Heart right ventricle (tissue), 16 donors: ENCODE measurements around the gene NFAT5. TPM values are rescaled to one million over a fixed set of nuclear protein-coding genes. Genes with fewer than 3 reads are reported as not detected.
A peak's percentile ranks its signal among the peaks of the same experiment; 100 is the strongest.
"Not testable (repeated sequence)": the region's sequence is repeated elsewhere in the genome, so short reads cannot be mapped to it uniquely, and the experiment has no call there.

Source experiments
- ATAC-seq, 8 donors: fragments of 200-7000 bp; cut with Tn5 transposase; one replicate each; pipeline ENCODE4 v1.9.1; 2020; ENCODE audit warnings: mild to moderate bottlenecking in 8 of 8, moderate library complexity in 8 of 8, moderate number of reproducible peaks in 1 of 8
- DNase-seq, 2 donors: peaks; one replicate each; pipeline ENCODE4 v3.0.0-alpha.2; 2020
- H3K27ac ChIP-seq, 10 donors: fragments of 200-600 bp; sonication (generic) in 2 of 10; one replicate each; pipeline versions ENCODE4 v1.5.0 to v1.8.0; 2020 to 2022; ENCODE audit warnings: mild to moderate bottlenecking in 3 of 10
- H3K27me3 ChIP-seq, 7 donors: fragments of 200-600 bp; one replicate each; pipeline ENCODE4 v1.8.0; 2021 to 2022; ENCODE audit warnings: mild to moderate bottlenecking in 2 of 7
- H3K36me3 ChIP-seq, 9 donors: fragments of 200-600 bp; sonication (generic) in 1 of 9; one replicate each; pipeline versions ENCODE4 v1.5.0 to v1.8.0; 2020 to 2022; ENCODE audit warnings: mild to moderate bottlenecking in 2 of 9
- H3K4me1 ChIP-seq, 9 donors: fragments of 200-600 bp; sonication (generic) in 1 of 9; one replicate each; pipeline versions ENCODE4 v1.5.0 to v1.8.0; 2020 to 2022; ENCODE audit warnings: mild to moderate bottlenecking in 4 of 9
- H3K4me3 ChIP-seq, 10 donors: fragments of 200-600 bp; sonication (generic) in 2 of 10; one replicate each; pipeline versions ENCODE4 v1.5.0 to v1.8.0; 2020 to 2022; ENCODE audit warnings: mild to moderate bottlenecking in 7 of 10, moderate library complexity in 2 of 10
- H3K9me3 ChIP-seq, 11 donors: fragments of 200-600 bp in 10 of 11; sonication (generic) in 2 of 11; one replicate each; pipeline versions ENCODE4 v1.5.0 to v1.8.0; 2013 to 2022; ENCODE audit warnings: mild to moderate bottlenecking in 2 of 11, control low read depth in 1 of 11, moderate library complexity in 1 of 11
- CTCF ChIP-seq, 9 donors: fragments of 200-600 bp; sonication (generic) in 2 of 9; IDR thresholded peaks; one replicate each; pipeline versions ENCODE4 v1.5.0 to v1.8.0; 2021 to 2022; ENCODE audit warnings: antibody characterized with exemption in 9 of 9, mild to moderate bottlenecking in 5 of 9, moderate library complexity in 1 of 9
- WGBS, 2 donors: extraction: QIAGEN DNeasy Blood & Tissue Kit; methylation state at CpG; one replicate each; pipeline ENCODE4 v1.1.7; 2013; ENCODE audit warnings: inconsistent platforms in 1 of 2; 5-methylcytosine and 5-hydroxymethylcytosine counted together
- intact Hi-C, 10 donors: fragments of 100-400 bp; cut with DNase I; formaldehyde crosslinking; loops; one replicate each; pipeline versions ENCODE4 v1.11.1 to v1.14.2; 2022
- polyA plus RNA-seq, 2 donors: library from polyadenylated mRNA; stranded (reverse); fragments of 200-250 nt; gene quantifications; one replicate each; pipeline ENCODE4 v1.2.3, GENCODE V29; 2013
- total RNA-seq, 10 donors: library from RNA; stranded (reverse); fragmentation: NEBNext Ultra II Directional in 3 of 10; extraction: Animal tissue kit (Norgen Biotek cat#: 25700) in 3 of 10; gene quantifications; one replicate each; pipeline versions ENCODE4 v1.2.1 to v1.2.4, GENCODE V29; 2021 to 2023
- donor health status: Arrhythmogenic right ventricular cardiomyopathy.
- donor health status: ischemic (EF 13 %, LVEDD 7.1; RV severe dilation, severe dysfunction).
- donor health status: healthy with polysubstance abuse.
- donor health status: DM: no; HTN: yes; CAD: no.
- donor health status: DM: no; HTN: no; CAD: no.
- donor health status: ischemic (EF 25% LVEDD 6.9; RV normal size, moderate dysfunction).
- donor health status: ischemic (EF 25% LVEDD 5.7; RV mildly dilated, moderate dysfunction).
- donor health status: healthy.
- donor health status: DM: yes; HTN: yes; CAD: no.
- donor health status: Ischemic cardiomyopathy.
- donor health status: ischemic (EF 35%, LVEDD 5.7; RV mildly dilated, moderate dysfunction).
- donor health status: nonischemic (EF 11% LVEDD 7.7; RV severe dilation, severe dysfunction).
- donor health status: DM: yes; HTN: yes; CAD: no.
- donor health status: PGD.
- donor health status: ischemic (EF 29% LVEDD 5.4; RV normal size, mild dysfunction).
- donor health status: nonischemic (EF 23%, LVEDD 6.1; RV moderate dilation, normal function).

The NFAT5 gene
- total and polyA plus RNA-seq, 12 donors, result 1.7 to 23.7 (median 20.8) TPM

- Histone ChIP-seq H3K27ac (no peak overlapping the region), H3K9me3 (peaks cover 0 to 9% (median 0%) of the 10 kb centered on the region in 11 donors), H3K36me3 (peaks cover 0 to 22% (median 0%) of the 10 kb centered on the region in 9 donors), H3K4me1 (peaks cover 0 to 40% (median 11%) of the 10 kb centered on the region in 9 donors), H3K27me3 (no peaks in the 10 kb centered on the region), H3K4me3 (no peak overlapping the region)
- no peak for TF ChIP-seq CTCF (IDR thresholded peaks at IDR 0.05)
- DNase-seq, result no peak
- no peak for ATAC-seq
- intact Hi-C loops, result no loop called here
Measured at GRCh38 chr16:69581297-69581696, 15.5 kb downstream of the NFAT5 start.

DNA sequence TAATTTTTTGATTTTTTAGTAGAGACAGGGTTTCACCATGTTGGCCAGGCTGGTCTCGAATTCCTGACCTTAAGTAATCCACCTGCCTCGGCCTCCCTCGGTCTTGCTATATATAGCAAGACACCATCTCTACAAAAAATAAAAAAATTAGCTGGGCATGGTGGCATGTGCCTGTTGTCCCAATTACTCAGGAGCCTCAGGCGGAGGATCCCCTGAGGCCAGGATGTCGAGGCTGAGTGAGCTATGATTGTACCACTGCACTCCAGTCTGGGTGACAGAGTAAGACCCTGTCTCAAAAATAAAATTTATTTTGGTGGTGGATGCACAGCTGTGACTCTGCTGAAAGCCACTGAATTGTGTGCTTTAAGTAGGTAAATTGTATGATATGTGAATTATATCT, 18.7 kb downstream of the NFAT5 start:
- intact Hi-C loops, H3K27ac ChIP-seq, H3K27me3 ChIP-seq, H3K9me3 ChIP-seq, ATAC-seq, DNase-seq, H3K4me3 ChIP-seq: not testable (repeated sequence)
- H3K36me3 ChIP-seq, result peaks cover 0 to 29% (median 0%) of the 10 kb centered on the region in 9 donors
- H3K4me1 ChIP-seq, result peaks cover 0 to 22% (median 7%) of the 10 kb centered on the region in 9 donors
- 89 to 91% methylated on average over 5 of the region's 5 CpGs for WGBS, 2 donors

GRCh38 chr16:69589434-69590269, 23.9 kb downstream of the NFAT5 start:
- ATAC-seq (no peak), DNase-seq (no peak)
- Histone ChIP-seq H3K27me3 (no peaks in the 10 kb centered on the region), H3K27ac (peak overlapping the region in 1 of 10 donors; percentile 1), H3K4me1 (peaks cover 0 to 34% (median 13%) of the 10 kb centered on the region in 9 donors), H3K9me3 (no peaks in the 10 kb centered on the region), H3K4me3 (no peak overlapping the region), H3K36me3 (peaks cover 0 to 17% (median 0%) of the 10 kb centered on the region in 9 donors)
- no peak for TF ChIP-seq CTCF (IDR thresholded peaks at IDR 0.05)
- WGBS, 2 donors, result 62 to 65% methylated on average over 7 of the region's 7 CpGs
- intact Hi-C loops, result no loop called here

DNA sequence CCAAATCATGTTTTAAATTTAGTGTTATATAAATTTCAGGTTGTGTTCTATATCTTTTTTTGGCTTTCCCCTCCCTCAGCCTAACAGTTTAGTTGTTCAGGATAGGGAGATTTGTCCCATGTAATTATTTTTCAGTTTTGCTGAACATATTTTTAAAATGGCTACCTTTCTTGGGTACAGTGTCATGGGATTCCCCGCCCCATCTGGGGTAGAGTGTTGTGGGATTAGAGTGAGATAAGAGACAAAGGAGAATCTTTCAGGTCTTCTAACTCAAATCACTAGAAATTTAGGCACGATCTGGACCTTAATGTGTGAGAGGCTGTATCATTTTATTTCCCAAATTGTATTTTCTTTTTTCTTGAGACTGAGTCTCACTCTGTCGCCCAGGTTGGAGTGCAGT, 24.8 kb downstream of the NFAT5 start:
- no peak overlapping the region for H3K27ac ChIP-seq
- ATAC-seq, result no peak
- H3K4me3 ChIP-seq, result no peak overlapping the region
- 93 to 95% methylated on average over 3 of the region's 3 CpGs for WGBS, 2 donors
- peaks cover 0 to 17% (median 0%) of the 10 kb centered on the region in 9 donors for H3K36me3 ChIP-seq
- H3K27me3 ChIP-seq, result no peaks in the 10 kb centered on the region
- DNase-seq, result no peak
- TF ChIP-seq CTCF (IDR thresholded peaks at IDR 0.05), result no peak
- H3K4me1 ChIP-seq, result peaks cover 0 to 44% (median 22%) of the 10 kb centered on the region in 9 donors
- intact Hi-C loops, result no loop called here
- no peaks in the 10 kb centered on the region for H3K9me3 ChIP-seq

GRCh38 chr16:69593751-69594255, 28.0 kb downstream of the NFAT5 start:
- Histone ChIP-seq H3K9me3 (no peaks in the 10 kb centered on the region), H3K4me1 (peaks cover 0 to 73% (median 27%) of the 10 kb centered on the region in 9 donors), H3K27ac (no peak overlapping the region), H3K36me3 (peaks cover 0 to 3% (median 0%) of the 10 kb centered on the region in 9 donors), H3K4me3 (no peak overlapping the region), H3K27me3 (no peaks in the 10 kb centered on the region)
- no peak for TF ChIP-seq CTCF (IDR thresholded peaks at IDR 0.05)
- DNase-seq (no peak), ATAC-seq (no peak)
- intact Hi-C loops, result no loop called here
- 97% methylated on average over 4 of the region's 4 CpGs for WGBS, 2 donors
